GM21367 (cell line): ENCODE data around the gene LDB3.
"Not testable (repeated sequence)": the region's sequence is repeated elsewhere in the genome, so short reads cannot be mapped to it uniquely, and the experiment has no call there.

Source experiments
- ATAC-seq: cut with Tn5 transposase; IDR thresholded peaks from one replicate; pipeline ENCODE4 v1.9.1; 2021; ENCODE audit not compliant: unreplicated experiment

The LDB3 gene

GRCh38 chr10:86727470-86727869 lies 59.2 kb downstream of the LDB3 start:
- ATAC-seq = no peak

- ATAC-seq = no peak
Measured at GRCh38 chr10:86728056-86728455, 59.7 kb downstream of the LDB3 start.

GRCh38 chr10:86729677-86730076 lies 61.4 kb downstream of the LDB3 start:
- ATAC-seq = no peak

- no peak for ATAC-seq
Measured at GRCh38 chr10:86730227-86730626, 61.9 kb downstream of the LDB3 start.

- no peak for ATAC-seq
Measured at GRCh38 chr10:86732771-86733170, 64.5 kb downstream of the LDB3 start.

GRCh38 chr10:86733260-86733671 lies 65.0 kb downstream of the LDB3 start:
- ATAC-seq = no peak

- ATAC-seq = peak; percentile 62
Measured at GRCh38 chr10:86734207-86734988, 66.1 kb downstream of the LDB3 start.

GRCh38 chr10:86735278-86735677 lies 67.0 kb downstream of the LDB3 start:
- not testable (repeated sequence) for ATAC-seq

GRCh38 chr10:86742230-86742629 lies 73.9 kb downstream of the LDB3 start:
- no peak for ATAC-seq

- ATAC-seq = no peak
Measured at GRCh38 chr10:86744067-86744725, 75.9 kb downstream of the LDB3 start.

- ATAC-seq = no peak
Measured at GRCh38 chr10:86747796-86748581, 79.7 kb downstream of the LDB3 start.

GRCh38 chr10:86749854-86750253 lies 81.5 kb downstream of the LDB3 start:
- no peak for ATAC-seq

GRCh38 chr10:86751477-86751876 lies 83.2 kb downstream of the LDB3 start:
- ATAC-seq = no peak

GRCh38 chr10:86752311-86752710 lies 84.0 kb downstream of the LDB3 start:
- no peak for ATAC-seq

- peak; percentile 30 for ATAC-seq
Measured at GRCh38 chr10:86753051-86753450, 84.7 kb downstream of the LDB3 start.

GRCh38 chr10:86753638-86754434 lies 85.5 kb downstream of the LDB3 start:
- ATAC-seq = no peak

- ATAC-seq = no peak
Measured at GRCh38 chr10:86755454-86755739, 87.1 kb downstream of the LDB3 start.

GRCh38 chr10:86755740-86756510 lies 87.6 kb downstream of the LDB3 start:
- ATAC-seq = peak; percentile 64

- peak; percentile 24 for ATAC-seq
Measured at GRCh38 chr10:86756511-86757112, 88.3 kb downstream of the LDB3 start, which contains the start of gene BMPR1A. BMPR1A (plus strand) TSS chr10:86756619; CDS start chr10:86876019, 119,400 bp downstream.
